DND-41 (cell line): ENCODE data around the gene SMG5.

Source experiments
- ATAC-seq: fragments of 200-7000 bp; cut with Tn5 transposase; 3 replicates; pipeline ENCODE4 v1.9.1; 2021; ENCODE audit warnings: low read depth; ENCODE audit not compliant: insufficient read depth
- DNase-seq: peaks from one replicate; pipeline ENCODE4 v3.0.0-alpha.2; 2020
- H2AFZ ChIP-seq: 2 replicates; pipeline ENCODE4 v1.6.0; 2012; ENCODE audit warnings: low read depth, low read length
- H3K27ac ChIP-seq: 2 replicates; pipeline ENCODE4 v1.5.1; 2012; ENCODE audit warnings: low read length, inconsistent platforms
- H3K27me3 ChIP-seq: fragments of 200-600 bp; sonication (generic); 2 replicates; pipeline ENCODE4 v1.6.0; 2012; ENCODE audit warnings: low read length, mild to moderate bottlenecking, inconsistent platforms; ENCODE audit not compliant: insufficient read depth, poor library complexity
- H3K36me3 ChIP-seq: 2 replicates; pipeline ENCODE4 v1.5.1; 2012; ENCODE audit warnings: low read length, inconsistent platforms; ENCODE audit not compliant: insufficient read depth
- H3K4me1 ChIP-seq: 2 replicates; pipeline ENCODE4 v1.5.1; 2012; ENCODE audit warnings: mild to moderate bottlenecking, low read length; ENCODE audit not compliant: insufficient read depth
- H3K4me2 ChIP-seq: 2 replicates; pipeline ENCODE4 v1.6.0; 2012; ENCODE audit warnings: mild to moderate bottlenecking, moderate library complexity, low read length, inconsistent platforms; ENCODE audit not compliant: insufficient read depth
- H3K4me3 ChIP-seq, 2 experiments: fragments of 200-600 bp in 1 of 2; shearing (Covaris generic) in 1 of 2; 2 replicates each; pipeline ENCODE4 v1.5.1; 2012 to 2016; ENCODE audit warnings: inconsistent platforms in 2 of 2, low read length in 2 of 2, mild to moderate bottlenecking in 2 of 2, low read depth in 1 of 2, moderate library complexity in 1 of 2
- H3K79me2 ChIP-seq: 2 replicates; pipeline ENCODE4 v1.6.0; 2012; ENCODE audit warnings: low read length, inconsistent platforms; ENCODE audit not compliant: insufficient read depth
- H3K9ac ChIP-seq: 2 replicates; pipeline ENCODE4 v1.6.0; 2012; ENCODE audit warnings: low read depth, mild to moderate bottlenecking, inconsistent platforms, low read length, moderate library complexity
- H3K9me3 ChIP-seq: 2 replicates; pipeline ENCODE4 v1.5.1; 2012; ENCODE audit warnings: low read length, moderate library complexity, mild to moderate bottlenecking, inconsistent platforms; ENCODE audit not compliant: insufficient read depth, severe bottlenecking
- H4K20me1 ChIP-seq: 2 replicates; pipeline ENCODE4 v1.6.0; 2012; ENCODE audit warnings: low read length; ENCODE audit not compliant: insufficient read depth
- CTCF ChIP-seq: IDR thresholded peaks from 2 replicates; pipeline ENCODE4 v1.5.1; 2012; ENCODE audit warnings: borderline replicate concordance, low read length, moderate library complexity, mild to moderate bottlenecking; ENCODE audit not compliant: poor library complexity, severe bottlenecking; ENCODE audit errors: extremely low read depth
- EZH2 ChIP-seq: IDR thresholded peaks from 3 replicates; pipeline ENCODE4 v1.6.1; 2012; ENCODE audit warnings: borderline replicate concordance, low read depth, mild to moderate bottlenecking, moderate library complexity, low read length, inconsistent platforms; ENCODE audit not compliant: severe bottlenecking

Gene SMG5

GRCh38 chr1:156244712-156245111 is 37.9 kb downstream of the SMG5 start:
- Histone ChIP-seq H3K79me2 (no peaks in the 10 kb centered on the region), H2AFZ (no peak overlapping the region), H3K9ac (no peak overlapping the region), H3K36me3 (peaks cover 17% of the 10 kb centered on the region), H3K27me3 (no peaks in the 10 kb centered on the region), H4K20me1 (peaks cover 11% of the 10 kb centered on the region; the same call in 1 of the 2 replicates), H3K4me3 (no peak overlapping the region), H3K9me3 (no peaks in the 10 kb centered on the region), H3K27ac (no peak overlapping the region), H3K4me1 (no peaks in the 10 kb centered on the region), H3K4me2 (no peak overlapping the region)
- ATAC-seq = no peak
- DNase-seq = no peak
- TF ChIP-seq EZH2 = no peak
- TF ChIP-seq CTCF = no peak

- no peaks in the 10 kb centered on the region for H3K4me1 ChIP-seq
- no peaks in the 10 kb centered on the region for H3K9me3 ChIP-seq
- no peak overlapping the region for H3K4me2 ChIP-seq
- H3K27me3 ChIP-seq = no peaks in the 10 kb centered on the region
- H3K27ac ChIP-seq = no peak overlapping the region
- H4K20me1 ChIP-seq = peaks cover 7% of the 10 kb centered on the region; the same call in 1 of the 2 replicates
- DNase-seq (no peak), ATAC-seq (no peak)
- H3K79me2 ChIP-seq = no peaks in the 10 kb centered on the region
- peaks cover 17% of the 10 kb centered on the region; the same call in 1 of the 2 replicates for H3K36me3 ChIP-seq
- H2AFZ ChIP-seq = no peak overlapping the region
- H3K4me3 ChIP-seq = no peak overlapping the region
- no peak overlapping the region for H3K9ac ChIP-seq
- TF ChIP-seq CTCF = no peak
Observed at GRCh38 chr1:156244126-156244525, 38.5 kb downstream of the SMG5 start.

GRCh38 chr1:156242738-156243137 is 39.9 kb downstream of the SMG5 start:
- TF ChIP-seq CTCF (no peak), EZH2 (no peak)
- H3K9ac ChIP-seq = no peak overlapping the region
- no peak for ATAC-seq

GRCh38 chr1:156241926-156242325 is 40.7 kb downstream of the SMG5 start, which contains the start of gene BGLAP:
TSS of gene BGLAP (plus strand) at chr1:156242184. CDS start at chr1:156242232, 48 bp downstream.
- TF ChIP-seq CTCF (no peak), EZH2 (no peak)
- H4K20me1 ChIP-seq = 0 out of 2 replicates have a peak, but pooled peaks cover 5% of the 10 kb centered on the region
- no peaks in the 10 kb centered on the region for H3K79me2 ChIP-seq
- no peak within 1 kb of the TSS for H3K9ac ChIP-seq
- DNase-seq (no peak), ATAC-seq (no peak)
- no peak within 1 kb of the TSS for H3K4me3 ChIP-seq
- no peak within 1 kb of the TSS for H3K27ac ChIP-seq
- H3K4me2 ChIP-seq = no peak within 1 kb of the TSS
- H3K9me3 ChIP-seq = no peaks in the 10 kb centered on the region
- H3K27me3 ChIP-seq = no peaks in the 10 kb centered on the region
- peaks cover 33% of the 10 kb centered on the region for H3K36me3 ChIP-seq
- H3K4me1 ChIP-seq = no peaks in the 10 kb centered on the region
- no peak within 1 kb of the TSS for H2AFZ ChIP-seq

More at GRCh38 chr1:156242738-156243137, 39.9 kb downstream of the SMG5 start:
- Histone ChIP-seq H3K4me2 (no peak overlapping the region), H3K27me3 (no peaks in the 10 kb centered on the region), H3K36me3 (peaks cover 27% of the 10 kb centered on the region; the same call in 1 of the 2 replicates), H4K20me1 (0 out of 2 replicates have a peak, but pooled peaks cover 7% of the 10 kb centered on the region), H2AFZ (no peak overlapping the region), H3K9me3 (no peaks in the 10 kb centered on the region), H3K4me1 (no peaks in the 10 kb centered on the region), H3K79me2 (no peaks in the 10 kb centered on the region), H3K27ac (no peak overlapping the region), H3K4me3 (no peak overlapping the region)
- DNase-seq = no peak
